ENCODE data around the gene PRSS21. TPM values are rescaled to one million over a fixed set of nuclear protein-coding genes. Genes with fewer than 3 reads are reported as not detected.
A peak's percentile ranks its signal among the peaks of the same experiment; 100 is the strongest.

Gene PRSS21
- polyA plus RNA-seq, 1 donor, result 0.49 TPM

- Histone ChIP-seq H3K4me1 (ENCODE audit: control insufficient read depth, insufficient read depth, low read length) (peaks cover 20% of the 10 kb centered on the region), H3K27me3 (ENCODE audit: control insufficient read depth, insufficient read depth, low read length) (no peaks in the 10 kb centered on the region), H3K27ac (ENCODE audit: low read length) (no peak overlapping the region), H3K4me3 (ENCODE audit: low read length) (no peak overlapping the region), H3K9me3 (ENCODE audit: control insufficient read depth, low read depth, low read length) (no peaks in the 10 kb centered on the region), H3K36me3 (ENCODE audit: control insufficient read depth, insufficient read depth, low read length) (peaks cover 56% of the 10 kb centered on the region)
- DNase-seq, result no peak
- WGBS (ENCODE audit: insufficient coverage, low lambda C conversion rate), result no CpG with 5 or more reads among the region's 7 CpGs
Measured at GRCh38 chr16:2774161-2774891, 42.7 kb upstream of the PRSS21 start.

GRCh38 chr16:2775131-2775716 is 41.8 kb upstream of the PRSS21 start:
- Histone ChIP-seq H3K36me3 (ENCODE audit: control insufficient read depth, insufficient read depth, low read length) (peaks cover 47% of the 10 kb centered on the region), H3K4me3 (ENCODE audit: low read length) (no peak overlapping the region), H3K27ac (ENCODE audit: low read length) (no peak overlapping the region), H3K9me3 (ENCODE audit: control insufficient read depth, low read depth, low read length) (no peaks in the 10 kb centered on the region), H3K27me3 (ENCODE audit: control insufficient read depth, insufficient read depth, low read length) (no peaks in the 10 kb centered on the region), H3K4me1 (ENCODE audit: control insufficient read depth, insufficient read depth, low read length) (peaks cover 20% of the 10 kb centered on the region)
- no CpG with 5 or more reads among the region's 7 CpGs for WGBS (ENCODE audit: insufficient coverage, low lambda C conversion rate)
- no peak for DNase-seq

GRCh38 chr16:2775765-2776499 is 41.1 kb upstream of the PRSS21 start:
- no peaks in the 10 kb centered on the region for H3K9me3 ChIP-seq (ENCODE audit: control insufficient read depth, low read depth, low read length)

GRCh38 chr16:2776500-2777139 is 40.4 kb upstream of the PRSS21 start:
- Histone ChIP-seq H3K36me3 (ENCODE audit: control insufficient read depth, insufficient read depth, low read length) (peaks cover 33% of the 10 kb centered on the region), H3K4me3 (ENCODE audit: low read length) (peak overlapping the region; percentile 81), H3K4me1 (ENCODE audit: control insufficient read depth, insufficient read depth, low read length) (peaks cover 20% of the 10 kb centered on the region), H3K27me3 (ENCODE audit: control insufficient read depth, insufficient read depth, low read length) (peaks cover under 1% of the 10 kb centered on the region), H3K27ac (ENCODE audit: low read length) (no peak overlapping the region), H3K9me3 (ENCODE audit: control insufficient read depth, low read depth, low read length) (no peaks in the 10 kb centered on the region)
- peak; percentile 24 to 50 for DNase-seq
- no CpG with 5 or more reads among the region's 72 CpGs for WGBS (ENCODE audit: insufficient coverage, low lambda C conversion rate)

More at GRCh38 chr16:2775765-2776499, 41.1 kb upstream of the PRSS21 start:
- 80% methylated on average over 1 of the region's 11 CpGs for WGBS (ENCODE audit: insufficient coverage, low lambda C conversion rate)
- peaks cover 20% of the 10 kb centered on the region for H3K4me1 ChIP-seq (ENCODE audit: control insufficient read depth, insufficient read depth, low read length)
- H3K27ac ChIP-seq (ENCODE audit: low read length), result no peak overlapping the region
- DNase-seq, result no peak
- no peaks in the 10 kb centered on the region for H3K27me3 ChIP-seq (ENCODE audit: control insufficient read depth, insufficient read depth, low read length)
- H3K4me3 ChIP-seq (ENCODE audit: low read length), result peak overlapping the region; percentile 81
- peaks cover 40% of the 10 kb centered on the region for H3K36me3 ChIP-seq (ENCODE audit: control insufficient read depth, insufficient read depth, low read length)

- peaks cover 6% of the 10 kb centered on the region for H3K27me3 ChIP-seq (ENCODE audit: control insufficient read depth, insufficient read depth, low read length)
- H3K4me3 ChIP-seq (ENCODE audit: low read length), result peak within 1 kb of the TSS; percentile 93
- WGBS (ENCODE audit: insufficient coverage, low lambda C conversion rate), result no CpG with 5 or more reads among the region's 70 CpGs
- peaks cover 27% of the 10 kb centered on the region for H3K36me3 ChIP-seq (ENCODE audit: control insufficient read depth, insufficient read depth, low read length)
- H3K27ac ChIP-seq (ENCODE audit: low read length), result peak within 1 kb of the TSS; percentile 97
- peak; percentile 89 to 93 for DNase-seq
- H3K9me3 ChIP-seq (ENCODE audit: control insufficient read depth, low read depth, low read length), result no peaks in the 10 kb centered on the region
- peaks cover 20% of the 10 kb centered on the region for H3K4me1 ChIP-seq (ENCODE audit: control insufficient read depth, insufficient read depth, low read length)
Measured at GRCh38 chr16:2777231-2777902, 39.7 kb upstream of the PRSS21 start, which contains the start of gene ELOB. TSS of gene ELOB (minus strand) at chr16:2777280. CDS start at chr16:2777239, 41 bp downstream.

- DNase-seq, result peak; percentile 34 to 62
- Histone ChIP-seq H3K27ac (ENCODE audit: low read length) (peak overlapping the region; percentile 97), H3K4me1 (ENCODE audit: control insufficient read depth, insufficient read depth, low read length) (peaks cover 20% of the 10 kb centered on the region), H3K4me3 (ENCODE audit: low read length) (peak overlapping the region; percentile 93), H3K9me3 (ENCODE audit: control insufficient read depth, low read depth, low read length) (no peaks in the 10 kb centered on the region), H3K27me3 (ENCODE audit: control insufficient read depth, insufficient read depth, low read length) (peaks cover 11% of the 10 kb centered on the region), H3K36me3 (ENCODE audit: control insufficient read depth, insufficient read depth, low read length) (peaks cover 23% of the 10 kb centered on the region)
- WGBS (ENCODE audit: insufficient coverage, low lambda C conversion rate), result no CpG with 5 or more reads among the region's 27 CpGs
Measured at GRCh38 chr16:2777903-2778629, 39.0 kb upstream of the PRSS21 start.

- H3K4me3 ChIP-seq (ENCODE audit: low read length), result peak overlapping the region; percentile 93
Measured at GRCh38 chr16:2778630-2778958, 38.4 kb upstream of the PRSS21 start.

GRCh38 chr16:2779151-2779920 is 37.7 kb upstream of the PRSS21 start:
- no peak for DNase-seq
- Histone ChIP-seq H3K4me1 (ENCODE audit: control insufficient read depth, insufficient read depth, low read length) (peaks cover 20% of the 10 kb centered on the region), H3K36me3 (ENCODE audit: control insufficient read depth, insufficient read depth, low read length) (peaks cover 12% of the 10 kb centered on the region), H3K4me3 (ENCODE audit: low read length) (no peak overlapping the region), H3K27me3 (ENCODE audit: control insufficient read depth, insufficient read depth, low read length) (peaks cover 20% of the 10 kb centered on the region), H3K27ac (ENCODE audit: low read length) (no peak overlapping the region), H3K9me3 (ENCODE audit: control insufficient read depth, low read depth, low read length) (no peaks in the 10 kb centered on the region)
- WGBS (ENCODE audit: insufficient coverage, low lambda C conversion rate), result 80% methylated on average over 1 of the region's 23 CpGs

More at GRCh38 chr16:2778630-2778958, 38.4 kb upstream of the PRSS21 start:
- DNase-seq, result no peak
- Histone ChIP-seq H3K4me1 (ENCODE audit: control insufficient read depth, insufficient read depth, low read length) (peaks cover 20% of the 10 kb centered on the region), H3K27me3 (ENCODE audit: control insufficient read depth, insufficient read depth, low read length) (peaks cover 14% of the 10 kb centered on the region), H3K36me3 (ENCODE audit: control insufficient read depth, insufficient read depth, low read length) (peaks cover 20% of the 10 kb centered on the region), H3K27ac (ENCODE audit: low read length) (peak overlapping the region; percentile 97), H3K9me3 (ENCODE audit: control insufficient read depth, low read depth, low read length) (no peaks in the 10 kb centered on the region)
- WGBS (ENCODE audit: insufficient coverage, low lambda C conversion rate), result no CpG with 5 or more reads among the region's 12 CpGs
